GM18870 (cell line): ENCODE measurements around the gene CFLAR.

Experiments used
- ATAC-seq: cut with Tn5 transposase; IDR thresholded peaks from one replicate; pipeline ENCODE4 v1.9.1; 2021; ENCODE audit warnings: moderate library complexity; ENCODE audit not compliant: unreplicated experiment

Gene CFLAR

DNA sequence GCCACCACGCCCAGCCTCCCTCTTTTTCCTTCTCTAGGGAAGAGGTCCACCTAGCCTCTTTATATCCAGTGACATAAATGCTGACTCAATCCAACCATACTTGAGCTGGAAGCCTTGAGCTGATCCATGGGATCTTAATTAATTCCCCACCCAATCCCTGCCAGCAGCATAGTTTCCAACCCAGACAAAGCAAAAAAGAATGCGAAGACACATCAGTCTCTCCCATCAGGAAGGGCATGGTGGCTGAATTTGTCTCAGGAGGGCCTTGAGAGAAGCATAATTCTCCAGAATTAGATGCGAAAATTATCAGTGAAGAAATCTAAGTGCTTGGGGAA is 89.5 kb downstream of the CFLAR start:
- ATAC-seq, result no peak

DNA sequence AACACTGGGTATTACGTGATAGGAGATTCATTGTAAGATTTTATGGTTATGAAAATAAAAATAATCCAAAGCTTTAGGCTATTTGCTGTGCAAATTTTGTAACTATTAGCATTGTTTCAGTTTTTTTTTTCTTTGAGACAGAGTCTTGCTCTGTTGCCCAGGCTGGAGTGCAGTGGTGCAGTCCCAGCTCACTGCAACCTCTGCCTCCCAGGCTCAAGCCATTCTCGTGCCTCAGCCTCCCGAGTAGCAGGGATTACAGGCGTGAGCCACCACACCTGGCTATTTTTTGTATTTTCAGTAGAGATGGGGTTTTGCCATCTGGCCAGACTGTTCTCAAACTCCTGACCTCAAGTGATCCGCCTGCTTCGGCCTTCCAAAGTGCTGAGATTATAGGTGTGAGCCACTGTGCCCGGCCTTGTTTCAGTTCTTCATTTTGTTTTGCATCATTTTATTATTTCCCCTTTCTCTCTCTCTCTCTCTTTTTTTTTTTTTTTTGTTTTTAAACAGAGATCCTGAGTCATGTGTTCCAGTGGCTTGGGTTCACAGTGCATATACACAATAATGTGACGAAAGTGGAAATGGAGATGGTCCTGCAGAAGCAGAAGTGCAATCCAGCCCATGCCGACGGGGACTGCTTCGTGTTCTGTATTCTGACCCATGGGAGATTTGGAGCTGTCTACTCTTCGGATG is 92.7 kb downstream of the CFLAR start:
- peak; percentile 70 for ATAC-seq

DNA sequence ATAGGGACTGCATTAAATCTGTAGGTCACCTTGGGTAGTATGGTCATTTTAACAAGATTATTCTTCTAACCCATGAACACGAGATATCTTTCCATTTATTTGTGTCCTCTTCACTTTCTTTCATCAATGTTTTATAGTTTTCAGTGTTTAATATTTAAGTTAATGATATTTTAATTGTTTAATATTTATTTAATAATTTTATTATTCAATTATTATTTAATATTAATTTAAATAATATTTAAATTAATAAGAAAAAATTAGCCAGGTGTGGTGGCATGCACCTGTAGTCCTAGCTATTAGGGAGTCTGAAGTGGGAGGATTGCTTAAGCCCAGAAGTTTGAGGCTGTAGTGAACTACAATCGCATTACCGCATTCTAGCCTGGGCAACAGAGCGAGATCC is 100.0 kb downstream of the CFLAR start:
- ATAC-seq, result no peak

DNA sequence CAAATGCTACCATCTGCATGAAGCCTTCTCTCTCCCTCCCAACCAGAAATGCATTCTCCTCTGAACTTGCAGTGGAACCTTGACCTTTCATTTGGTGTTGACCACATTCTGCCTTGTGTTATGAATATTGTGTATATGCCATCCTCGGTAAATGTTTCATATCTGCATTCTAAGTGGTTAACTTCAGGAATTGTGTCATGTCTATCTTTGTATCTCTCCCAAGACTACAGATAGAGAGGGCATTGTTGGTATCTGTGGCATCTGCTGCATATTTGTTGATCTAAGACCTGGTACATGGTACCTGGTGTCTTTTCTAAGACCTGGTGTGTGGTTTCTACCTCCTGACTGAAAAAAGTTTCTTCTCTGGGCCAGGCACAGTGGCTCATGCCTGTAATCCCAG is 101.0 kb downstream of the CFLAR start:
- no peak for ATAC-seq

DNA sequence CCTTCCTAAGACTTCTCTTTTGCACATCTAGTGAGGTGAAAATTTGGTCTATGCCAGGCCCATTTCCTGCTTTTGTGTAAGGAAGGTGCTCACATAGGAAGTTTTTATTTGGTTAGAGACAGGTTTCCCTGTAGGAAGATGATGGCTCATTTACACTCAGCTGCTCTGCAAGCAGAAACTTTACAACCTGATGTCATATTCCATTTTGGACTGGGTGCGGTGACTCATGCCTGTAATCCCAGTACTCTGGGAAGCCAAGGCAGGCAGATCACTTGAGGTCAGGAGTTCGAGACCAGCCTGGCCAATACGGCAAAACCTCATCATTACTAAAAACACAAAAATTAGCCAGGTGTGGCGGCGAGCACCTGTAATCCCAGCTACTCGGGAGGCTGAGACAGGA is 102.8 kb downstream of the CFLAR start:
- no peak for ATAC-seq

DNA sequence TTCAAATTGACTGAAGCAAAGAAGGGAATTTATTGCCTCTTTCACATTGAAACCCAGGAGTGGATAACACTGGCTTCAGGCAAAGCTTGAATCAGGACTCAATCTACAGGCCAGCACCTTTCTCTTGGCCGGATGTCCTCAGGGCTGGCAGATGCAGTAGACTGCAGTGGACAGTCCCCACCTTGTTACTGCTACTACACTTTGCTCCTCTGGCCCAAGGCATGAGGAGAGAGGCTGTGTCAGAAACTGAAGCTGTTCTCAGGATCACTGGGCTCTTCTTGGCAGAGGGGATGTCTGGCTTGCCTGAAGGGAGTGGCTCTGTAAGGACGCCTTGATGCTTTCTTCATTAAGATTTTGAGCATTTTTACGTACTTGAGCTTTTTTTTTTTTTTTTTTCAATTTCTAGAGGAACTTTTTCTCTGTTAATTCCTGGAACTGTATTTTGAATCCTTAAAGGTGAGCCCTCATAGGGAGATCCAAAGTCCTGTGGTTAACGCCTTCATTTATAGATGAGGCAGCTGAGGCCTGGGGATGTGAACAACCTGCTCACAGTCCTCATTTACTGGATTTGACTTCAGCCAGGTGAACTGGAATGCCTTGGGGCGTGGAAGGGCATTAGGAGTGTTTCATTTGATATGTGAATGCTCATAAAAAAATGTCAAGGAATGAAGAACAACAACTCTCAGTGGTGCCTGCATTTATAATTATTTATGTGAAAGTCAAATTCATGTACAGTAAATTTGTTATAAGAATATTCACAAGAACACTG is 103.5 kb downstream of the CFLAR start:
- no peak for ATAC-seq

DNA sequence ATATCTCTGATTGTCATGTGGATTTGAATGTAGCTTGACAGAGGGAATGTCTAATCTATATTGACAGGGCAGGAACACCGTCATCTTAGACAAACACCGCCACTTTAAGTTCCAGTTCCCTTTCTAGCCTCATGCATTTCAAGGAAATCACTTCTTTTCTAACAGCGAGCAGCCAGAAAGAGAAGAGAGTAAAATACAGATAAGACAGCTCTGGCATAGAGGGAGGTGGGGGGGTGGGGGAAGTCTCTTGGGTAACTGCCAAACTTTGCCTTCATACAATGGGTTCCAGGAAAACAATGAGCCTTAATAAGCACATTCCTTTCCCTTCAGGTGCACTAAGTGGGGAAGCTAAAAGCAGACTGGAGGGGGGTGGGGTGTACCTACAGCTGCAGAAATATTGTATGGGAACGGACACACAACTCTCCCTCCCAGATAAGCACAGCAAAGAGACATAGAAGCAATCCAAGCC is 104.2 kb downstream of the CFLAR start:
- ATAC-seq, result no peak

DNA sequence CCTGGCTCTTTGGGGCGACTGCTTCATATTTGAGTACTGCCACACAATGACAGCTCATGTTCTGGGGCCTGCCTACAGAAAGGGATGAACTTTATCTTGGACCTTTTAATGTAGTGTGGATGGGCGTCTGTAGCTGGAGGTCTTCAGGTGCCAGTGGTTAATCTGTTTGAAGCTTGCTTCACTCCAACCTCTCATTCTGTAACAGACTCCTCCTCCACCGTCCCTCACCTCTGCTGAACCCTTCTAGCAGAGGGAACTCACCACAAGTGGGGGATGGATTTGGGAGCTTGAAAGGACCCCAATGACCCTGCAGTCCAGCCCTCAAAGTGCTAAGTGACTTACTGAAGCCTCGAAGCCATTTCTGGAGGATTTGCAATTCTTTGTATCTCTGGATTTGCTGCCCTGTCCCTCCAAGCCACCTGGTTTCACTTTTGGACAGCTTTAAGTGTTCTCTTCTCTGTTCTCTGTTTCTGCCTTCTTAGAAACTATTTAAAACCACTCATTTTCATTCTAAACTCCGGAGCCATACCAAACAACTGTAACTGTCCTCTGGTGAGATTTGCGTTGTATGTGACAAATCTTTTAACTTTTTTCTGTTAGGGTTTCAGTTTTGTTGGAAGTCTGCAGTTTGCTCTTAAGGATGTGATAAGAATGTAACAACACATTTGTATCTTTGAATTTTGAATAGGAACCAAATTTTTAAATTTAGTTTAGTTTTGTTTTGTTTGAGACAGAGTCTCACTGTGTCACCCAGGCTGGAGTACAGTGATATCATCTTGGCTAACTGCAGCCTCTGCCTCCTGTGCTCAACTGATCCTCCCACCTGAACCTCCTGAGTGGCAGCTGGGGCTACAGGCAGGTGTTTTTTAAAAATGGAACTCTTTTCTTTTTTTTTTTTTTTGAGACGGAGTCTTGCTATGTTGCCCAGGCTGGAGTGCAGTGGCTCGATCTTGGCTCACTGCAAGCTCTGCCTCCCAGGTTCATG is 107.4 kb downstream of the CFLAR start:
- ATAC-seq, result peak; percentile 83
